Measurements from ENCODE around the gene CYP21A2. TPM values are rescaled to one million over a fixed set of nuclear protein-coding genes. Genes with fewer than 3 reads are reported as not detected.

Gene CYP21A2
- total RNA-seq: not detected in 2 replicates

GRCh38 chr6:32037598-32038524, at the start of gene CYP21A2:
Gene CYP21A2, plus strand, starts transcription at chr6:32038415. Its CDS starts 8 bp downstream, at chr6:32038423.

GRCh38 chr6:32014547-32014946, 23.7 kb upstream of the CYP21A2 start, which contains the start of gene C4B:
Gene C4B, plus strand, starts transcription at chr6:32014795. Its CDS starts 51 bp downstream, at chr6:32014846.

Other genes starting within 250 kb of the CYP21A2 start
- 64.4 and 67.7 TPM in 2 replicates for gene VARS1, start 242.7 kb upstream of the CYP21A2 start, total RNA-seq
- 33.2 and 44.6 TPM in 2 replicates for gene LSM2, start 231.4 kb upstream of the CYP21A2 start, total RNA-seq
- gene HSPA1L, start 223.1 kb upstream of the CYP21A2 start, total RNA-seq: 0.72 and 0.85 TPM in 2 replicates
- gene HSPA1A, start 222.9 kb upstream of the CYP21A2 start, total RNA-seq: 73.9 and 103 TPM in 2 replicates
- 73.8 and 84.7 TPM in 2 replicates for gene HSPA1B, start 210.7 kb upstream of the CYP21A2 start, total RNA-seq
- 38.6 and 40.2 TPM in 2 replicates for gene NEU1, start 175.6 kb upstream of the CYP21A2 start, total RNA-seq
- gene SLC44A4, start 159.4 kb upstream of the CYP21A2 start, total RNA-seq: under 0.01 TPM in 1 of 2 replicates, not detected in the other
- gene EHMT2, start 140.7 kb upstream of the CYP21A2 start, total RNA-seq: 54.2 and 56.9 TPM in 2 replicates
- 4.2 and 6.8 TPM in 2 replicates for gene ZBTB12, start 136.3 kb upstream of the CYP21A2 start, total RNA-seq
- gene C2, start 110.7 kb upstream of the CYP21A2 start, total RNA-seq: 0.19 TPM in 1 of 2 replicates, not detected in the other
- 0.90 and 4.7 TPM in 2 replicates for gene CFB, start 92.3 kb upstream of the CYP21A2 start, total RNA-seq
- 99.7 and 109 TPM in 2 replicates for gene NELFE, start 79.4 kb upstream of the CYP21A2 start, total RNA-seq
- gene SKIC2, start 79.2 kb upstream of the CYP21A2 start, total RNA-seq: 40.9 and 43.4 TPM in 2 replicates
- gene DXO, start 66.3 kb upstream of the CYP21A2 start, total RNA-seq: 7.8 and 11.1 TPM in 2 replicates
- gene C4A, start 56.4 kb upstream of the CYP21A2 start, total RNA-seq: 0.99 and 2.0 TPM in 2 replicates
- 0.63 and 1.8 TPM in 2 replicates for gene C4B, start 23.6 kb upstream of the CYP21A2 start, total RNA-seq
- gene TNXB, start 70.9 kb downstream of the CYP21A2 start, total RNA-seq: 0.36 and 1.5 TPM in 2 replicates
- gene ATF6B, start 89.8 kb downstream of the CYP21A2 start, total RNA-seq: 11.1 and 11.2 TPM in 2 replicates
- gene FKBPL, start 91.9 kb downstream of the CYP21A2 start, total RNA-seq: 5.0 and 6.3 TPM in 2 replicates
- gene PRRT1, start 113.5 kb downstream of the CYP21A2 start, total RNA-seq: 0.09 TPM in 1 of 2 replicates, not detected in the other
- gene PPT2, start 115.7 kb downstream of the CYP21A2 start, total RNA-seq: 52.3 and 52.8 TPM in 2 replicates
- gene EGFL8, start 126.2 kb downstream of the CYP21A2 start, total RNA-seq: 1.6 and 2.5 TPM in 2 replicates
- 8.4 and 13.0 TPM in 2 replicates for gene AGPAT1, start 137.7 kb downstream of the CYP21A2 start, total RNA-seq
- gene RNF5, start 140.0 kb downstream of the CYP21A2 start, total RNA-seq: 28.3 and 34.9 TPM in 2 replicates
- 0.36 and 0.66 TPM in 2 replicates for gene AGER, start 145.8 kb downstream of the CYP21A2 start, total RNA-seq
- gene PBX2, start 151.8 kb downstream of the CYP21A2 start, total RNA-seq: 37.0 and 42.5 TPM in 2 replicates
- gene GPSM3, start 154.2 kb downstream of the CYP21A2 start, total RNA-seq: 4.2 and 5.5 TPM in 2 replicates
- 50.7 and 60.4 TPM in 2 replicates for gene NOTCH4, start 185.7 kb downstream of the CYP21A2 start, total RNA-seq

All from endothelial cell of coronary artery (primary cell).